HFFc6 (cell line): ENCODE data around the gene PDGFB. TPM values are rescaled to one million over a fixed set of nuclear protein-coding genes. Genes with fewer than 3 reads are reported as not detected.
A peak's percentile ranks its signal among the peaks of the same experiment; 100 is the strongest.

Experiments
- DNase-seq: peaks from one replicate; pipeline ENCODE4 v3.0.0-alpha.2; 2018
- H3K27ac Mint-ChIP-seq: 2 replicates; pipeline ENCODE4 v1.8.0; 2020; ENCODE audit warnings: mild to moderate bottlenecking, mixed read lengths
- H3K27me3 Mint-ChIP-seq: 2 replicates; pipeline ENCODE4 v1.8.0; 2021; ENCODE audit warnings: mild to moderate bottlenecking, moderate library complexity, mixed read lengths; ENCODE audit not compliant: insufficient read depth
- H3K36me3 Mint-ChIP-seq: 2 replicates; pipeline ENCODE4 v1.8.0; 2021; ENCODE audit warnings: low read depth, mixed read lengths
- H3K4me1 Mint-ChIP-seq: 2 replicates; pipeline ENCODE4 v1.8.0; 2020; ENCODE audit warnings: low read depth, mixed read lengths
- H3K4me3 Mint-ChIP-seq: 2 replicates; pipeline ENCODE4 v1.8.0; 2020; ENCODE audit warnings: mild to moderate bottlenecking, moderate library complexity, mixed read lengths
- H3K9me3 Mint-ChIP-seq: 2 replicates; pipeline ENCODE4 v1.8.0; 2020; ENCODE audit warnings: mild to moderate bottlenecking, mixed read lengths
- CTCF ChIP-seq: fragments of 200-600 bp; sonication (generic); IDR thresholded peaks from 2 replicates; pipeline ENCODE4 v1.5.0; 2021; ENCODE audit warnings: antibody characterized with exemption, mild to moderate bottlenecking
- total RNA-seq, 6 experiments: library from RNA; stranded (reverse); fragmentation: NEBNext Ultra II Directional; extraction: Animal tissue kit (Norgen Biotek cat#: 25700); gene quantifications; 2 replicates in 1 of 6; 3 replicates in 5 of 6; pipeline ENCODE4 v1.2.3, GENCODE V29; 2021

The PDGFB gene
- total RNA-seq, 6 experiments from 2014 or later = not detected

GRCh38 chr22:39280250-39280649 lies 35.5 kb upstream of the PDGFB start:
- H3K36me3 Mint-ChIP-seq = peaks cover 12% of the 10 kb centered on the region
- TF ChIP-seq CTCF = no peak
- H3K27ac Mint-ChIP-seq = no peak overlapping the region
- no peak overlapping the region for H3K4me3 Mint-ChIP-seq
- H3K9me3 Mint-ChIP-seq = peaks cover 17% of the 10 kb centered on the region
- no peak for DNase-seq
- H3K27me3 Mint-ChIP-seq = no peaks in the 10 kb centered on the region; the same call in 1 of the 2 replicates
- peaks cover 36% of the 10 kb centered on the region for H3K4me1 Mint-ChIP-seq

- no peak for DNase-seq
- peaks cover 8% of the 10 kb centered on the region for H3K9me3 Mint-ChIP-seq
- H3K27ac Mint-ChIP-seq = no peak overlapping the region
- no peak overlapping the region for H3K4me3 Mint-ChIP-seq
- TF ChIP-seq CTCF = no peak
- H3K36me3 Mint-ChIP-seq = peaks cover 8% of the 10 kb centered on the region
- H3K4me1 Mint-ChIP-seq = peaks cover 36% of the 10 kb centered on the region
- no peaks in the 10 kb centered on the region; the same call in none of the 2 replicates for H3K27me3 Mint-ChIP-seq
Measured at GRCh38 chr22:39279170-39279850, 34.5 kb upstream of the PDGFB start.

DNA sequence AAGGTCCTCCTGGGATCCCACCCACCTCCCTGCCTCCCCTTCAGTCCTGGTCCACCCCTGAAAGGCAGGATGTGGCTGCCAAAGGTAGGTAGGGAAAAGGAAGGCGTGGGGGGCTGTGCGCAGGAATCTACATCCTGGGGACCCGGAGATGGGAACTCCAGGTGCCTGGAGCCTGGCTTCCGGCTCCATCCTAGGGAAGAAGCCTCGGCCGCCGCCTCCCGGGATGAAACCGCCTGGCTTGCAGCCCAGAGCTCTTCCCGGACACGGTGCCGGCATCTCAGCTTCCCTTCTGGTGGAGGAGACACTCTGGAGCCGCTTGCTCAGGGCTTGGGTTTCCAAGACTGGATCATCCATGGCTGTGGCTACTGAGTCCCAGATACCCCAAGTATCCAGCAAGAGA lies 33.3 kb upstream of the PDGFB start:
- no peaks in the 10 kb centered on the region; the same call in none of the 2 replicates for H3K27me3 Mint-ChIP-seq
- peaks cover 24% of the 10 kb centered on the region for H3K4me1 Mint-ChIP-seq
- H3K9me3 Mint-ChIP-seq = peaks cover 7% of the 10 kb centered on the region
- H3K4me3 Mint-ChIP-seq = no peak overlapping the region
- no peak for TF ChIP-seq CTCF
- peaks cover 8% of the 10 kb centered on the region for H3K36me3 Mint-ChIP-seq
- DNase-seq = peak; percentile 52
- H3K27ac Mint-ChIP-seq = peak overlapping the region; percentile 45

GRCh38 chr22:39277142-39277607 lies 32.4 kb upstream of the PDGFB start:
- no peak for TF ChIP-seq CTCF
- Mint-ChIP-seq H3K36me3 (peaks cover 8% of the 10 kb centered on the region), H3K4me1 (peaks cover 18% of the 10 kb centered on the region), H3K4me3 (peak overlapping the region; percentile 53), H3K27me3 (no peaks in the 10 kb centered on the region; the same call in none of the 2 replicates), H3K27ac (peak overlapping the region; percentile 78), H3K9me3 (peaks cover 7% of the 10 kb centered on the region)
- DNase-seq = peak; percentile 88

GRCh38 chr22:39276440-39277141 lies 31.8 kb upstream of the PDGFB start:
- H3K27me3 Mint-ChIP-seq = no peaks in the 10 kb centered on the region; the same call in none of the 2 replicates

More at GRCh38 chr22:39276440-39277141, 31.8 kb upstream of the PDGFB start:
- H3K27ac Mint-ChIP-seq = no peak overlapping the region
- no peak overlapping the region for H3K4me3 Mint-ChIP-seq
- H3K4me1 Mint-ChIP-seq = peaks cover 18% of the 10 kb centered on the region
- no peak for TF ChIP-seq CTCF
- no peak for DNase-seq
- peaks cover 7% of the 10 kb centered on the region for H3K9me3 Mint-ChIP-seq
- peaks cover 8% of the 10 kb centered on the region for H3K36me3 Mint-ChIP-seq
